ENCODE results near the gene HDAC4. TPM values are rescaled to one million over a fixed set of nuclear protein-coding genes. Genes with fewer than 3 reads are reported as not detected.

Gene HDAC4
- total RNA-seq, 1 experiment from 2014 or later: 61.5 TPM

- no peak overlapping the region for H3K4me2 ChIP-seq
- no TSS peak for BruUV-seq (replicated peaks)
- DNase-seq: no peak
- no peaks in the 10 kb centered on the region for H3K9me3 ChIP-seq (ENCODE audit: insufficient read depth, low read depth)
- H3K27ac ChIP-seq: no peak overlapping the region
- no peaks in the 10 kb centered on the region for H3K36me3 ChIP-seq (ENCODE audit: low read depth)
- intact Hi-C loops (cut with micrococcal nuclease; ENCODE audit: unreplicated experiment): no loop called here
- H3K79me2 ChIP-seq (ENCODE audit: low read depth): no peaks in the 10 kb centered on the region
- peaks cover 14% of the 10 kb centered on the region; the same call in 1 of the 2 replicates for H4K20me1 ChIP-seq (ENCODE audit: insufficient read depth)
- H3K27me3 ChIP-seq (ENCODE audit: insufficient read depth, low read depth): no peaks in the 10 kb centered on the region
- H3K4me3 ChIP-seq: no peak overlapping the region
- TF ChIP-seq CTCF (conservative IDR thresholded peaks at IDR 0.05) (no peak), EZH2 (IDR thresholded peaks at IDR 0.05; ENCODE audit: low read depth) (no peak)
- H3K4me1 ChIP-seq (replicated peaks; ENCODE audit: insufficient read depth): no peaks in the 10 kb centered on the region
- H3F3A ChIP-seq (ENCODE audit: insufficient read depth, low read depth): no peaks in the 10 kb centered on the region
- no peak overlapping the region for H2AFZ ChIP-seq
- ChIA-PET CTCF (no interaction called here), POLR2A (ENCODE audit: unreplicated experiment) (interaction anchor here (0.7 kb wide), 1 partner anchor 36 kb away, joined by 3 read pairs; no protein-coding TSS in a partner anchor)
- H3K9me2 ChIP-seq (ENCODE audit: insufficient read depth): no peaks in the 10 kb centered on the region
Measured at GRCh38 chr2:239368906-239369552, 31.8 kb downstream of the HDAC4 start.

- H3K4me1 ChIP-seq (replicated peaks; ENCODE audit: insufficient read depth): no peaks in the 10 kb centered on the region
- BruUV-seq (replicated peaks): no TSS peak
- H2AFZ ChIP-seq: no peak overlapping the region
- H3K9me2 ChIP-seq (ENCODE audit: insufficient read depth): no peaks in the 10 kb centered on the region
- H3K4me2 ChIP-seq: no peak overlapping the region
- peaks cover 3% of the 10 kb centered on the region; the same call in 1 of the 2 replicates for H3K79me2 ChIP-seq (ENCODE audit: low read depth)
- ChIA-PET POLR2A (ENCODE audit: unreplicated experiment) (interaction anchor here (0.6 kb wide), 1 partner anchor 765 kb away, joined by 12 read pairs; no protein-coding TSS in a partner anchor), CTCF (no interaction called here)
- no peaks in the 10 kb centered on the region for H3K36me3 ChIP-seq (ENCODE audit: low read depth)
- TF ChIP-seq CTCF (conservative IDR thresholded peaks at IDR 0.05): no peak
- H3K4me3 ChIP-seq: no peak overlapping the region
- no peak overlapping the region for H3K27ac ChIP-seq
- H3K27me3 ChIP-seq (ENCODE audit: insufficient read depth, low read depth): no peaks in the 10 kb centered on the region
- no peaks in the 10 kb centered on the region for H3K9me3 ChIP-seq (ENCODE audit: insufficient read depth, low read depth)
- no peak for DNase-seq
- peaks cover 15% of the 10 kb centered on the region; the same call in 1 of the 2 replicates for H4K20me1 ChIP-seq (ENCODE audit: insufficient read depth)
- no peaks in the 10 kb centered on the region for H3F3A ChIP-seq (ENCODE audit: insufficient read depth, low read depth)
- intact Hi-C loops (cut with micrococcal nuclease; ENCODE audit: unreplicated experiment): no loop called here
Measured at GRCh38 chr2:239368321-239368720, 32.5 kb downstream of the HDAC4 start.

GRCh38 chr2:239366740-239367139, 34.1 kb downstream of the HDAC4 start:
- POLR2A ChIA-PET (ENCODE audit: unreplicated experiment): no interaction called here
- Histone ChIP-seq H3K9me3 (ENCODE audit: insufficient read depth, low read depth) (no peaks in the 10 kb centered on the region), H3K36me3 (ENCODE audit: low read depth) (no peaks in the 10 kb centered on the region), H3K4me2 (no peak overlapping the region), H3F3A (ENCODE audit: insufficient read depth, low read depth) (no peaks in the 10 kb centered on the region), H3K9me2 (ENCODE audit: insufficient read depth) (no peaks in the 10 kb centered on the region), H3K4me3 (no peak overlapping the region), H2AFZ (no peak overlapping the region), H4K20me1 (ENCODE audit: insufficient read depth) (0 out of 2 replicates have a peak, but pooled peaks cover 15% of the 10 kb centered on the region), H3K4me1 (replicated peaks; ENCODE audit: insufficient read depth) (no peaks in the 10 kb centered on the region), H3K27me3 (ENCODE audit: insufficient read depth, low read depth) (no peaks in the 10 kb centered on the region), H3K27ac (no peak overlapping the region), H3K79me2 (ENCODE audit: low read depth) (peaks cover 6% of the 10 kb centered on the region; the same call in 1 of the 2 replicates)
- no TSS peak for BruUV-seq (replicated peaks)
- TF ChIP-seq EZH2 (IDR thresholded peaks at IDR 0.05; ENCODE audit: low read depth): no peak
- no peak for TF ChIP-seq CTCF (conservative IDR thresholded peaks at IDR 0.05)
- CTCF ChIA-PET: no interaction called here
- intact Hi-C loops (cut with micrococcal nuclease; ENCODE audit: unreplicated experiment): no loop called here
- no peak for DNase-seq
